ENCODE results near the gene CDC25B.
"Not testable (repeated sequence)": the region's sequence is repeated elsewhere in the genome, so short reads cannot be mapped to it uniquely, and the experiment has no call there.

The CDC25B gene

DNA sequence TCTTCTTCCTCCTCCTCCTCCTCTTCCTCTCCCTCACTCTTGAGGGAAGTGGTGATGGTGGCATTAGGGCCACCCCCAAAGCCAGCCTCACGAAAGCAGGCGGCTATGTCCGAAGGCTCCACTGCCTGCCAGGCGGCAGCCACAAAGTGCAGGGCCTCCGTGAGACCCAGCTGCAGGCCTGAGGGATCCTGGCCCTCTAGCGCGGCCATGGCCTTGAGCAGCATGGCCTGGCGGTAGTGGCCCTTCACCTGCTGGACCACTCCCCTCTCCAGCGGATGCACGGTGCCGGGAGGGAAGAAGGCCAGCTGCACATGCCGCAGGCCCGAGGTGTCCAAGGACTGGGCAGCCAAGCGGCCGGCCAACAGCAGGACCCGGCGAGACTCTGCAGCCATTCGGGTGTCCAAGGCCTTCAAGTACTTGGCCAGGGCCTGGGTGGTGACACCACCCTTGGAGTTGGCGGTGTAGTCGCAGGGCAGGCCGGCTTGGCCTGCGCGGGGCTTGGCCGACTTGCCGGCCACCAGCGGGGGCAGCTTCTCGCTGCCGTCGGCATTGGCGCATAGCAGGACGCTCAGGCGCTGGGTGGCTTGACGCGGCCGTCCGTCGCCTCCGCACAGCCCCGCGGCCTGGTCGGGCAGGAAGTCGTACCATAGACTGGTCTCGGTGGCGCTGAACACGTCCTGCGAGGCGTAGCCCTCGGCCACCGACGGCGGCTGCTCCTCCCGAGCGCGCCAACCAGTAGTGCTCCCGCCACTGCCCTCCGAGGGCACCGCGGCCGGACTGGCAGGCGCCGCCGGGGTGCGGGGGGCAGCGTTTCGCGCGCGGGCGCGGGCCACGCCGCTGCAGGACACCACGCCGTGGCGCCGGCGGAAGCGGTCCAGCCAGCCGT is 10.6 kb upstream of the CDC25B start:
- TF ChIP-seq, protein P1, sequence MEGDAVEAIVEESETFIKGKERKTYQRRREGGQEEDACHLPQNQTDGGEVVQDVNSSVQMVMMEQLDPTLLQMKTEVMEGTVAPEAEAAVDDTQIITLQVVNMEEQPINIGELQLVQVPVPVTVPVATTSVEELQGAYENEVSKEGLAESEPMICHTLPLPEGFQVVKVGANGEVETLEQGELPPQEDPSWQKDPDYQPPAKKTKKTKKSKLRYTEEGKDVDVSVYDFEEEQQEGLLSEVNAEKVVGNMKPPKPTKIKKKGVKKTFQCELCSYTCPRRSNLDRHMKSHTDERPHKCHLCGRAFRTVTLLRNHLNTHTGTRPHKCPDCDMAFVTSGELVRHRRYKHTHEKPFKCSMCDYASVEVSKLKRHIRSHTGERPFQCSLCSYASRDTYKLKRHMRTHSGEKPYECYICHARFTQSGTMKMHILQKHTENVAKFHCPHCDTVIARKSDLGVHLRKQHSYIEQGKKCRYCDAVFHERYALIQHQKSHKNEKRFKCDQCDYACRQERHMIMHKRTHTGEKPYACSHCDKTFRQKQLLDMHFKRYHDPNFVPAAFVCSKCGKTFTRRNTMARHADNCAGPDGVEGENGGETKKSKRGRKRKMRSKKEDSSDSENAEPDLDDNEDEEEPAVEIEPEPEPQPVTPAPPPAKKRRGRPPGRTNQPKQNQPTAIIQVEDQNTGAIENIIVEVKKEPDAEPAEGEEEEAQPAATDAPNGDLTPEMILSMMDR (IDR thresholded peaks at IDR 0.05; ENCODE audit: insufficient read depth, missing control alignments) = no peak
- FAIRE-seq = no peak
- no peak for DNase-seq (ENCODE audit: insufficient read length, low spot score)

DNA sequence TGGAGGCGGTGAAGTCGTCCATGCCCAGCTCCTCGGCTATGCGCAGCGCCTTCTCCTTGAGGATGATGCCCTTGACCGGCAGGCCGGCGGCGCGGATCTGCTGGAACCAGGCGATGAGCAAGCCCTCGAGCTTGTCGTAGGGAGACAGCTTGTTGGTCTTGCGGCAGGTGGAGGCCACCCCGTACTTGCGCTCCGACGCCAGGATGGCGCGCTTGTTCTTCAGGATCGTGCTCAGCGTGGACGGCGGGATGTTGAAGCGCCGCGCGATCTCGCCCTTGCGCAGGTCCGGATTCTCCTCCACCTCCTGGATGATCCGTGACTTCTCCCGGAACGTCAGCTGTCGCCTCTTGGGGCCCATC is 10.0 kb upstream of the CDC25B start:
- FAIRE-seq (no peak), DNase-seq (ENCODE audit: insufficient read length, low spot score) (no peak)
- TF ChIP-seq, protein P1 (IDR thresholded peaks at IDR 0.05; ENCODE audit: insufficient read depth, missing control alignments) = no peak

- TF ChIP-seq, protein P1 (IDR thresholded peaks at IDR 0.05; ENCODE audit: insufficient read depth, missing control alignments) = peak; percentile 62
- FAIRE-seq = no peak
Observed at GRCh38 chr20:3786665-3787323, 9.3 kb upstream of the CDC25B start, which contains the start of gene CENPB. Gene CENPB (minus strand): TSS chr20:3786740. CDS start chr20:3786483, 257 bp downstream.

GRCh38 chr20:3787324-3788014 is 8.6 kb upstream of the CDC25B start:
- FAIRE-seq (no peak), DNase-seq (ENCODE audit: insufficient read length, low spot score) (no peak)
- TF ChIP-seq, protein P1 (IDR thresholded peaks at IDR 0.05; ENCODE audit: insufficient read depth, missing control alignments) = no peak

More at GRCh38 chr20:3786665-3787323, 9.3 kb upstream of the CDC25B start, which contains the start of gene CENPB:
- peak; percentile 61 for DNase-seq (ENCODE audit: insufficient read length, low spot score)

GRCh38 chr20:3788685-3789155 is 7.4 kb upstream of the CDC25B start:
- FAIRE-seq (no peak), DNase-seq (ENCODE audit: insufficient read length, low spot score) (no peak)
- TF ChIP-seq, protein P1 (IDR thresholded peaks at IDR 0.05; ENCODE audit: insufficient read depth, missing control alignments) = no peak

GRCh38 chr20:3789201-3789600 is 6.9 kb upstream of the CDC25B start:
- DNase-seq (ENCODE audit: insufficient read length, low spot score); FAIRE-seq: not testable (repeated sequence)

DNA sequence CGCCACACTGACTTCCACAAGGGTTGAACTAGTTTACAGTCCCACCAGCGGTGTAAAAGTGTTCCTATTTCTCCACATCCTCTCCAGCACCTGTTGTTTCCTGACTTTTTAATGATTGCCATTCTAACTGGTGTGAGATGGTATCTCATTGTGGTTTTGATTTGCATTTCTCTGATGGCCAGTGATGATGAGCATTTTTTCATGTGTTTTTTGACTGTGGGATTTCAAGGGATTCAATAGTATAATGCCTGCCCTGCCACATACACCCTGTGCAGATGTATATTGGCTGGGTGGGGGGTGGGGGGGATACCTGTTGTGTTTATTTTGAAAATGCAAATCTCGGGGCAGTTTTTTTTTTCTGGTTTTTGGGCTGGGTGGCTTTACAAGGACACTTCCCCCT is 1.9 kb upstream of the CDC25B start:
- FAIRE-seq = not testable (repeated sequence)

More for the DNA sequence above, 1.9 kb upstream of the CDC25B start:
- not testable (repeated sequence) for DNase-seq (ENCODE audit: insufficient read length, low spot score)
